Neural progenitor cell (in vitro differentiated cells): ENCODE measurements around the gene AADAC. TPM values are rescaled to one million over a fixed set of nuclear protein-coding genes. Genes with fewer than 3 reads are reported as not detected.

ENCODE experiments used
- DNase-seq: peaks from one replicate; pipeline ENCODE4 v3.0.0-alpha.2; 2016; ENCODE audit warnings: low spot score
- H2AFZ ChIP-seq: fragments of 200-600 bp; sonication (generic); replicated peaks from 2 replicates; pipeline ENCODE4 v1.6.1; 2016; ENCODE audit warnings: antibody characterized with exemption
- H3F3A ChIP-seq: fragments of 200-600 bp; sonication (generic); 2 replicates; pipeline ENCODE4 v1.6.1; 2016; ENCODE audit warnings: antibody characterized with exemption, low read depth
- H3K27ac ChIP-seq: fragments of 200-600 bp; sonication (generic); 2 replicates; pipeline ENCODE4 v1.5.1; 2016; ENCODE audit warnings: mild to moderate bottlenecking
- H3K27me3 ChIP-seq: fragments of 200-600 bp; sonication (generic); 2 replicates; pipeline ENCODE4 v1.6.1; 2016; ENCODE audit warnings: mild to moderate bottlenecking, moderate library complexity
- H3K36me3 ChIP-seq: fragments of 200-600 bp; sonication (generic); 2 replicates; pipeline ENCODE4 v1.5.1; 2016
- H3K4me1 ChIP-seq: fragments of 200-600 bp; sonication (generic); 2 replicates; pipeline ENCODE4 v1.6.1; 2016; ENCODE audit warnings: mixed run types
- H3K4me2 ChIP-seq: fragments of 200-600 bp; sonication (generic); 2 replicates; pipeline ENCODE4 v1.6.1; 2016
- H3K4me3 ChIP-seq: fragments of 200-600 bp; sonication (generic); 2 replicates; pipeline ENCODE4 v1.5.1; 2016
- H3K79me2 ChIP-seq: fragments of 200-600 bp; sonication (generic); 2 replicates; pipeline ENCODE4 v1.6.1; 2016; ENCODE audit warnings: low read depth
- H3K9ac ChIP-seq: fragments of 200-600 bp; sonication (generic); 2 replicates; pipeline ENCODE4 v1.6.1; 2016
- H3K9me3 ChIP-seq: fragments of 200-600 bp; sonication (generic); 2 replicates; pipeline ENCODE4 v1.5.1; 2016; ENCODE audit warnings: low read depth
- H4K20me1 ChIP-seq: fragments of 200-600 bp; sonication (generic); 2 replicates; pipeline ENCODE4 v1.6.1; 2016; ENCODE audit warnings: low read depth
- H3K27ac Mint-ChIP-seq: 3 replicates; pipeline ENCODE4 v1.8.0; 2021; ENCODE audit warnings: mixed read lengths
- H3K27me3 Mint-ChIP-seq: 2 replicates; pipeline ENCODE4 v1.8.0; 2022; ENCODE audit warnings: low read depth, mild to moderate bottlenecking, inconsistent platforms, moderate library complexity, mixed read lengths; ENCODE audit not compliant: insufficient read depth
- H3K36me3 Mint-ChIP-seq: 3 replicates; pipeline ENCODE4 v1.8.0; 2021; ENCODE audit warnings: mixed read lengths
- H3K4me1 Mint-ChIP-seq: 3 replicates; pipeline ENCODE4 v1.8.0; 2021; ENCODE audit warnings: mixed read lengths
- H3K4me3 Mint-ChIP-seq: 3 replicates; pipeline ENCODE4 v1.8.0; 2021; ENCODE audit warnings: mild to moderate bottlenecking, moderate library complexity, mixed read lengths
- H3K9me3 Mint-ChIP-seq: 3 replicates; pipeline ENCODE4 v1.8.0; 2020; ENCODE audit warnings: mixed read lengths
- EZH2 ChIP-seq: fragments of 200-600 bp; sonication (generic); IDR thresholded peaks from 2 replicates; pipeline ENCODE4 v1.6.1; 2017; ENCODE audit warnings: antibody characterized with exemption, mild to moderate bottlenecking, moderate library complexity
- EZH2phosphoT487 ChIP-seq: fragments of 200-600 bp; sonication (generic); IDR thresholded peaks from 2 replicates; pipeline ENCODE4 v1.6.1; 2017; ENCODE audit warnings: antibody characterized with exemption
- total RNA-seq: library from RNA; depleted of rRNA; stranded (reverse); fragments of >200 nt; gene quantifications from 2 replicates; pipeline ENCODE4 v1.2.3, GENCODE V29; 2015; ENCODE audit warnings: low replicate concordance
- TF ChIP-seq, protein P1 (sequence below): fragments of 200-600 bp; sonication (generic); IDR thresholded peaks from 2 replicates; pipeline ENCODE4 v1.5.1; 2017; ENCODE audit warnings: antibody characterized with exemption, mild to moderate bottlenecking

Gene AADAC
- total RNA-seq, 1 donor from 2014 or later = not detected

DNA sequence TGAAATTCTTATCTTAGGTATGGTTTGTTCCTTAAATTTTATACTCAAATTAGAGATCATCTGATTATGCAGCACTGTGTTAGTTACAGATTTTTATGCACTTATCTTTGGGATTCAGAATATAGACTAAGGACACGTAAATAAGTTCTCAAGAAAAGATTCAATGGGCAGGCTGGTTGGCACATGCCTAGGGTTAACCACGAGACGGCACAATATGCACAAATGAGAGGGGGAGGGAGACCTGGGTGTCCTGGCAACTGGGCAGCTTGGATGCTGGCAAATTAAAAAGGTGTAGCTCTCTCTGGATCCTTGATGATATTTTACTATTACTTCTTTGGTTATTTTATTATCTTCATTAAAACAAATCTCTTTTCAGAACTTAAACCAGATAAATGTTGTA is 672 bp downstream of the AADAC start:
- DNase-seq = no peak
- Histone ChIP-seq H3K4me1 (peaks cover 5% of the 10 kb centered on the region), H2AFZ (no peak overlapping the region), H4K20me1 (no peaks in the 10 kb centered on the region), H3K4me2 (no peak overlapping the region), H3K27me3 (no peaks in the 10 kb centered on the region), H3K79me2 (no peaks in the 10 kb centered on the region), H3K9ac (no peak overlapping the region), H3K27ac (no peak overlapping the region), H3K9me3 (no peaks in the 10 kb centered on the region), H3F3A (no peaks in the 10 kb centered on the region), H3K4me3 (no peak overlapping the region), H3K36me3 (no peaks in the 10 kb centered on the region)
- H3K36me3 Mint-ChIP-seq = no peaks in the 10 kb centered on the region
- TF ChIP-seq EZH2 (no peak), EZH2phosphoT487 (no peak)
- TF ChIP-seq, protein P1, sequence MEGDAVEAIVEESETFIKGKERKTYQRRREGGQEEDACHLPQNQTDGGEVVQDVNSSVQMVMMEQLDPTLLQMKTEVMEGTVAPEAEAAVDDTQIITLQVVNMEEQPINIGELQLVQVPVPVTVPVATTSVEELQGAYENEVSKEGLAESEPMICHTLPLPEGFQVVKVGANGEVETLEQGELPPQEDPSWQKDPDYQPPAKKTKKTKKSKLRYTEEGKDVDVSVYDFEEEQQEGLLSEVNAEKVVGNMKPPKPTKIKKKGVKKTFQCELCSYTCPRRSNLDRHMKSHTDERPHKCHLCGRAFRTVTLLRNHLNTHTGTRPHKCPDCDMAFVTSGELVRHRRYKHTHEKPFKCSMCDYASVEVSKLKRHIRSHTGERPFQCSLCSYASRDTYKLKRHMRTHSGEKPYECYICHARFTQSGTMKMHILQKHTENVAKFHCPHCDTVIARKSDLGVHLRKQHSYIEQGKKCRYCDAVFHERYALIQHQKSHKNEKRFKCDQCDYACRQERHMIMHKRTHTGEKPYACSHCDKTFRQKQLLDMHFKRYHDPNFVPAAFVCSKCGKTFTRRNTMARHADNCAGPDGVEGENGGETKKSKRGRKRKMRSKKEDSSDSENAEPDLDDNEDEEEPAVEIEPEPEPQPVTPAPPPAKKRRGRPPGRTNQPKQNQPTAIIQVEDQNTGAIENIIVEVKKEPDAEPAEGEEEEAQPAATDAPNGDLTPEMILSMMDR = no peak
- peaks cover 3% of the 10 kb centered on the region for H3K4me1 Mint-ChIP-seq
- no peaks in the 10 kb centered on the region for H3K27me3 Mint-ChIP-seq
- H3K27ac Mint-ChIP-seq = no peak overlapping the region
- no peaks in the 10 kb centered on the region for H3K9me3 Mint-ChIP-seq
- H3K4me3 Mint-ChIP-seq = no peak overlapping the region

DNA sequence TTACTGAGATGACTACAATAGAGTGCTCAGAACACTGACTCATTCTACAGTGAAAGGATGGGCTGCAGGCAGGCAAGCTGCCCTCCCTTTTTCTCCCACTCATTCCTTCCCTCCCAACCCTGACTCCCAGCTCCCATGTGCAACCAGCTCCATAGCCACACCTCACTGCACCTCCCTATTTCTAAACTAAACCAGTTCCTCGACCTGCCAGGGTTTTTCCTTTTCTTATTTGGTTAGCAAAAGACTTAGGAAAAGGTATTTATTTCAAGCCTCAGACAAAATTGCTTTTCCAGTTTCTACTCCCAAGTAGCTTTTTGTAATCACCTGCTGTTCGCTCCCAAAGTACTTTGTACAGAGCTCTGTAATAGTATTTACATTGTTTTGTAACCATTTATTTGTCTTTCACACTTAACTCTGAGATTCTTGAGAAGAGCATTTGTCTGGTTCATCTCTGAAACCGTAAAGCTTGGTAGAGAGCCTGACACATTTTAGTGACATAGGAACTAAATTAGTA is 2.2 kb downstream of the AADAC start:
- H3K27ac ChIP-seq = no peak overlapping the region
- TF ChIP-seq, protein P1 = no peak
- TF ChIP-seq EZH2 = no peak
- TF ChIP-seq EZH2phosphoT487 = no peak
- H3K27me3 ChIP-seq = no peaks in the 10 kb centered on the region
- no peaks in the 10 kb centered on the region for H3K36me3 ChIP-seq
- H3K4me1 ChIP-seq = peaks cover 5% of the 10 kb centered on the region
- H3K36me3 Mint-ChIP-seq = no peaks in the 10 kb centered on the region
- no peak overlapping the region for H3K27ac Mint-ChIP-seq
- no peak overlapping the region for H3K4me3 Mint-ChIP-seq
- H3K79me2 ChIP-seq = no peaks in the 10 kb centered on the region
- H3K9me3 ChIP-seq = no peaks in the 10 kb centered on the region
- no peak overlapping the region for H3K4me3 ChIP-seq
- H3K27me3 Mint-ChIP-seq = no peaks in the 10 kb centered on the region
- peaks cover 8% of the 10 kb centered on the region for H3K4me1 Mint-ChIP-seq
- DNase-seq = peak; percentile 26
- H3K9ac ChIP-seq = no peak overlapping the region
- H3K9me3 Mint-ChIP-seq = no peaks in the 10 kb centered on the region
- peak overlapping the region; percentile 59 for H2AFZ ChIP-seq
- H3F3A ChIP-seq = no peaks in the 10 kb centered on the region
- H4K20me1 ChIP-seq = no peaks in the 10 kb centered on the region
- no peak overlapping the region for H3K4me2 ChIP-seq

DNA sequence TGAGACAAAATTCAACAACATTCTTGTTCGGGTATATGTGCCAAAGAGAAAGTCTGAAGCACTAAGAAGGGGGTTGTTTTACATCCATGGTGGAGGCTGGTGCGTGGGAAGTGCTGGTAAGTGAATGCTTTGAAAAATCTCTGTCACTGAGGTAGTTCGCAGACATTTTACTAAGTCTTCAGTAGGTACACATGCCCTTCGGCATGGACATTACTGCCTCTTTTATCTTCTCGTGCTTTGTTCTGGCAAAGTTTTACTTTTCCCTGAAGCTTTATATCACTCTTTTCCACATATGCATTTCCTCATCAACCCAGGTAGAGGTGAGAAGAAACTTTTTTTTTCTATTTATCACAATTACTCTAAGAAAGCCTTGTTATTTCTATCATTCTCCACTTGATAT is 3.6 kb downstream of the AADAC start:
- Mint-ChIP-seq H3K36me3 (no peaks in the 10 kb centered on the region), H3K27me3 (no peaks in the 10 kb centered on the region), H3K4me3 (no peak overlapping the region), H3K4me1 (peaks cover 8% of the 10 kb centered on the region), H3K9me3 (no peaks in the 10 kb centered on the region), H3K27ac (no peak overlapping the region)
- no peaks in the 10 kb centered on the region for H3F3A ChIP-seq
- H3K4me3 ChIP-seq = no peak overlapping the region
- H3K9ac ChIP-seq = no peak overlapping the region
- H3K79me2 ChIP-seq = no peaks in the 10 kb centered on the region
- H3K36me3 ChIP-seq = no peaks in the 10 kb centered on the region
- H3K9me3 ChIP-seq = no peaks in the 10 kb centered on the region
- no peak for DNase-seq
- H3K4me2 ChIP-seq = no peak overlapping the region
- H2AFZ ChIP-seq = no peak overlapping the region
- H3K27ac ChIP-seq = no peak overlapping the region
- TF ChIP-seq EZH2phosphoT487 = no peak
- no peak for TF ChIP-seq EZH2
- TF ChIP-seq, protein P1 = no peak
- peaks cover 5% of the 10 kb centered on the region for H3K4me1 ChIP-seq
- no peaks in the 10 kb centered on the region for H4K20me1 ChIP-seq
- H3K27me3 ChIP-seq = no peaks in the 10 kb centered on the region
